H1 (cell line): ENCODE measurements around the gene KRTAP10-7. TPM values are rescaled to one million over a fixed set of nuclear protein-coding genes. Genes with fewer than 3 reads are reported as not detected.

Experiments
- GTF2F1 ChIP-seq: IDR thresholded peaks from 2 replicates; pipeline ENCODE4 v1.6.1; 2012; ENCODE audit warnings: low read depth, low read length, improper control_type of control experiment, borderline replicate concordance
- POU5F1 ChIP-seq: IDR thresholded peaks from 2 replicates; pipeline ENCODE4 v1.6.1; 2011; ENCODE audit warnings: low read depth, mild to moderate bottlenecking, low read length, moderate library complexity
- polyA plus RNA-seq, 7 experiments: library from polyadenylated mRNA; depleted of rRNA in 3 of 7; stranded (reverse) in 5 of 7; unstranded in 2 of 7; fragments of >200 nt in 5 of 7; fragments of 200-250 nt in 2 of 7; gene quantifications; 1 replicate in 5 of 7; 2 replicates in 1 of 7; 4 replicates in 1 of 7; pipeline versions ENCODE4 v1.2.1 to v1.2.3, GENCODE V29; 2011 to 2013; ENCODE audit warnings: missing spikeins in 2 of 7, mixed read lengths in 2 of 7
- total RNA-seq: library from RNA; stranded (reverse); fragmentation: NEBNext Ultra II Directional; extraction: Animal tissue kit (Norgen Biotek cat#: 25700); gene quantifications from 2 replicates; pipeline ENCODE4 v1.2.1, GENCODE V29; 2021

The KRTAP10-7 gene
- total and polyA plus RNA-seq, 2 of the 8 experiments (the other 6 are each of a cell fraction or from before 2014, with no cell fraction given), result not detected

GRCh38 chr21:44583800-44584147 is 16.6 kb upstream of the KRTAP10-7 start (continued):
- TF ChIP-seq GTF2F1 (no peak), POU5F1 (no peak)
